ENCODE results near the gene PDXDC1. TPM values are rescaled to one million over a fixed set of nuclear protein-coding genes. Genes with fewer than 3 reads are reported as not detected.
"Not testable (repeated sequence)": the region's sequence is repeated elsewhere in the genome, so short reads cannot be mapped to it uniquely, and the experiment has no call there.

Gene PDXDC1
- total RNA-seq, 2 donors from 2014 or later: 253 to 267 TPM

GRCh38 chr16:14963281-14964173, 11.3 kb upstream of the PDXDC1 start:
- no peaks in the 10 kb centered on the region for H3K36me3 ChIP-seq
- DNase-seq: no peak
- H3K9ac ChIP-seq (ENCODE audit: low read depth in 2 of 2, low read length in 2 of 2): no peak overlapping the region
- intact Hi-C loops (cut with DNase I): no loop called here
- no peaks in the 10 kb centered on the region for H3K4me1 ChIP-seq
- no peaks in the 10 kb centered on the region for H3K9me3 ChIP-seq
- H3K27me3 ChIP-seq: no peaks in the 10 kb centered on the region
- H3K27ac ChIP-seq: no peak overlapping the region
- H3K4me3 ChIP-seq: no peak overlapping the region
- TF ChIP-seq CTCF (IDR thresholded peaks at IDR 0.05): no peak

GRCh38 chr16:14965328-14965727, 9.5 kb upstream of the PDXDC1 start:
- Histone ChIP-seq H3K9me3 (no peaks in the 10 kb centered on the region), H3K4me1 (no peaks in the 10 kb centered on the region), H3K36me3 (no peaks in the 10 kb centered on the region), H3K9ac (ENCODE audit: low read depth in 2 of 2, low read length in 2 of 2) (no peak overlapping the region), H3K27me3 (no peaks in the 10 kb centered on the region), H3K27ac (no peak overlapping the region), H3K4me3 (no peak overlapping the region)
- intact Hi-C loops (cut with DNase I): no loop called here
- DNase-seq: no peak
- no peak for TF ChIP-seq CTCF (IDR thresholded peaks at IDR 0.05)

GRCh38 chr16:14969795-14970194, 5.0 kb upstream of the PDXDC1 start:
- H3K27me3 ChIP-seq; intact Hi-C loops (cut with DNase I); H3K9me3 ChIP-seq: not testable (repeated sequence)

GRCh38 chr16:14971621-14972228, 3.1 kb upstream of the PDXDC1 start:
- H3K4me3 ChIP-seq; H3K9ac ChIP-seq (ENCODE audit: low read depth in 2 of 2, low read length in 2 of 2); H3K36me3 ChIP-seq; intact Hi-C loops (cut with DNase I); H3K4me1 ChIP-seq; H3K27ac ChIP-seq; H3K27me3 ChIP-seq; DNase-seq; H3K9me3 ChIP-seq: not testable (repeated sequence)

More at GRCh38 chr16:14969795-14970194, 5.0 kb upstream of the PDXDC1 start:
- H3K4me3 ChIP-seq; H3K9ac ChIP-seq (ENCODE audit: low read depth in 2 of 2, low read length in 2 of 2); DNase-seq; H3K36me3 ChIP-seq; H3K27ac ChIP-seq; H3K4me1 ChIP-seq: not testable (repeated sequence)

GRCh38 chr16:14973785-14974322, 972 bp upstream of the PDXDC1 start:
- peak; percentile 68 for DNase-seq
- peak overlapping the region in 1 of 2 donors; percentile 91 for H3K9ac ChIP-seq (ENCODE audit: low read depth in 2 of 2, low read length in 2 of 2)
- H3K27ac ChIP-seq; H3K27me3 ChIP-seq; intact Hi-C loops (cut with DNase I); H3K36me3 ChIP-seq; H3K9me3 ChIP-seq; H3K4me1 ChIP-seq: not testable (repeated sequence)
- peak overlapping the region; percentile 92 for H3K4me3 ChIP-seq

GRCh38 chr16:14974331-14974655, 533 bp upstream of the PDXDC1 start:
- H3K4me1 ChIP-seq; DNase-seq; H3K9me3 ChIP-seq; intact Hi-C loops (cut with DNase I); H3K36me3 ChIP-seq; H3K27me3 ChIP-seq: not testable (repeated sequence)
- Histone ChIP-seq H3K27ac (peak overlapping the region; percentile 89), H3K9ac (ENCODE audit: low read depth in 2 of 2, low read length in 2 of 2) (peak overlapping the region; percentile 37 to 91), H3K4me3 (peak overlapping the region; percentile 92)

- H3K27ac ChIP-seq: peak overlapping the region; percentile 89
- H3K36me3 ChIP-seq; intact Hi-C loops (cut with DNase I): not testable (repeated sequence)
Observed at GRCh38 chr16:14975418-14976194, 780 bp downstream of the PDXDC1 start.

GRCh38 chr16:14976971-14977736, 2.3 kb downstream of the PDXDC1 start:
- H3K27me3 ChIP-seq, H3K27ac ChIP-seq: not testable (repeated sequence)

More at GRCh38 chr16:14975418-14976194, 780 bp downstream of the PDXDC1 start:
- not testable (repeated sequence) for H3K4me1 ChIP-seq, H3K9me3 ChIP-seq, H3K27me3 ChIP-seq
- Histone ChIP-seq H3K9ac (ENCODE audit: low read depth in 2 of 2, low read length in 2 of 2) (peak overlapping the region; percentile 91 to 100), H3K4me3 (peak overlapping the region; percentile 92)
- DNase-seq: peak; percentile 87

GRCh38 chr16:14978281-14978680, 3.5 kb downstream of the PDXDC1 start:
- peak overlapping the region in 1 of 2 donors; percentile 8 for H3K9ac ChIP-seq (ENCODE audit: low read depth in 2 of 2, low read length in 2 of 2)
- DNase-seq; H3K36me3 ChIP-seq; H3K9me3 ChIP-seq; intact Hi-C loops (cut with DNase I); H3K27me3 ChIP-seq; H3K4me1 ChIP-seq; H3K4me3 ChIP-seq: not testable (repeated sequence)
- H3K27ac ChIP-seq: peak overlapping the region; percentile 77

More at GRCh38 chr16:14976971-14977736, 2.3 kb downstream of the PDXDC1 start:
- peak overlapping the region in 1 of 2 donors; percentile 91 for H3K9ac ChIP-seq (ENCODE audit: low read depth in 2 of 2, low read length in 2 of 2)
- intact Hi-C loops (cut with DNase I); DNase-seq; H3K36me3 ChIP-seq; H3K9me3 ChIP-seq; H3K4me1 ChIP-seq; H3K4me3 ChIP-seq: not testable (repeated sequence)

- H3K36me3 ChIP-seq; intact Hi-C loops (cut with DNase I); H3K4me1 ChIP-seq; H3K4me3 ChIP-seq; DNase-seq; H3K9me3 ChIP-seq; H3K27me3 ChIP-seq: not testable (repeated sequence)
- H3K9ac ChIP-seq (ENCODE audit: low read depth in 2 of 2, low read length in 2 of 2): peak overlapping the region in 1 of 2 donors; percentile 8
- peak overlapping the region; percentile 77 for H3K27ac ChIP-seq
Observed at GRCh38 chr16:14978908-14979307, 4.1 kb downstream of the PDXDC1 start.
